AG09319 (cell line): ENCODE measurements around the gene PRR29.

ENCODE experiments used
- DNase-seq: peaks from one replicate; pipeline ENCODE4 v3.0.0-alpha.2; 2010; ENCODE audit warnings: low read depth; ENCODE audit errors: extremely low read depth
- CTCF ChIP-seq: IDR thresholded peaks from 2 replicates; pipeline ENCODE4 v1.5.1; 2011; ENCODE audit warnings: low read depth, mild to moderate bottlenecking, inconsistent platforms, low read length, moderate library complexity

PRR29 gene

GRCh38 chr17:63999680-64000531 lies 1.8 kb downstream of the PRR29 start:
- TF ChIP-seq CTCF = no peak
- DNase-seq = no peak

- no peak for DNase-seq
- no peak for TF ChIP-seq CTCF
These were observed 3.0 kb downstream of the PRR29 start for GRCh38 chr17:64001091-64001579.

GRCh38 chr17:64001763-64002529 lies 3.8 kb downstream of the PRR29 start:
- no peak for DNase-seq
- TF ChIP-seq CTCF = no peak

- DNase-seq = no peak
These were observed 4.7 kb downstream of the PRR29 start for GRCh38 chr17:64002658-64003525.

GRCh38 chr17:64003526-64004121 lies 5.5 kb downstream of the PRR29 start:
- DNase-seq = no peak
- no peak for TF ChIP-seq CTCF

More at GRCh38 chr17:64002658-64003525, 4.7 kb downstream of the PRR29 start:
- no peak for TF ChIP-seq CTCF

- TF ChIP-seq CTCF = no peak
- no peak for DNase-seq
These were observed 6.1 kb downstream of the PRR29 start for GRCh38 chr17:64004218-64004770.
